ENCODE data around the gene MTMR10. TPM values are rescaled to one million over a fixed set of nuclear protein-coding genes. Genes with fewer than 3 reads are reported as not detected.
A peak's percentile ranks its signal among the peaks of the same experiment; 100 is the strongest.

MTMR10 gene
- total and polyA plus RNA-seq, 2 donors (not counting 3 experiments of a cell fraction or from before 2014, with no cell fraction given), result 48.3 to 88.5 TPM

DNA sequence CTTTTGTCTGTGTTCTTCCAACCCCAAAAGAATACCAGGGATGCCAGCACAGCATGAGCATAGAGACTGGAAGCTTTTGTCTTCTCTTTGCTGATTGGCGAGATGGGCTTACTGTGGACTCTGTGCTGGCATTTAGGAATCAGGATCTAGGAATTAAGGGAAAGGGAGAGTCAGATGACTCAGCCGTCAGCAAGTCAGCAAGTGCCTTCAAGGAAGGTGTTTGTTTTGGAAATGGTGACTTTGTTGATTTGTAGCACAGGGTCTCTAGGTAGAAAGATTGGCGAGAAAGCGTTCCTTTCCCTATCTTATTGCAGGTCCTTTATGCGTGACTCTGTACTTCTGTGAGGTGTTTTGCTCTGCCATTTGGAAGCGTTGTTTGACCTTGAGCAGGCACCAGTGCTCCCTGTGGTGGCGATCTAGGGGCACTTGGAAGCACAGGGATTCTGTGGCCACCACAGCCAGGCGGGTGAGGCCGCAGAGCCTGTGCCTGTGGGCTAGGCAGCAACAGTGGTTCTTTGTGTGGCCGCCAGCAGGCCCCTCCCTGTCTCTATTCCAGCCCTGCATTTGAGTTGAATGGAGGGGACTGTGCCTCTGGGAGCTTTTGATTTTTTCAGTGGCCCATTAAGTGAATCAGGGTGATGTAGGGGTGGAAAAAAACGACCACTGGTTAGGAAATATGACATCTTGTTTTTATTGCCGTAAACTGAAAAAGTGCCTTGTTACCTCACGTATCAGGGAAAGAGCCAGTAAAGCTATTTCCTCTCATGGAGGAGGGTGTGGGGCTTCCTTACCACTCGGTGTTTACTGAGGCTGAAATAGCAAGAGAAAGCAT lies 68.7 kb downstream of the MTMR10 start:
- CTCF ChIA-PET, result interaction anchor here (0.7 to 3.8 kb wide), 5 partner anchors 9 to 206 kb away, joined by 3 to 24 read pairs (median 5); partner anchors contain the start of gene FAN1
- dilution Hi-C loops (cut with MboI; ENCODE audit: extremely low pct_ligation_motif_present, low sequenced_read_pairs) (no loop called here), intact Hi-C loops (cut with micrococcal nuclease) (loop anchor here (1.0 kb wide), 1 partner anchor 19 kb away; the partner anchor contains the start of gene FAN1)
- Histone ChIP-seq H3K9me1 (replicated peaks; ENCODE audit: control insufficient read depth, extremely low read depth, insufficient read depth, low read length) (no peaks in the 10 kb centered on the region), H3K4me2 (ENCODE audit: insufficient read depth, low read length) (peak overlapping the region; percentile 20), H3K4me1 (ENCODE audit: control insufficient read depth, extremely low read depth, insufficient read depth, low read length) (peaks cover 18% of the 10 kb centered on the region), H3K4me3 (replicated peaks in 1 of 3; ENCODE audit: insufficient read depth in 1 of 3, low read depth in 1 of 3, low read length in 3 of 3) (no peak overlapping the region), H3K36me3 (ENCODE audit: control insufficient read depth in 2 of 2, extremely low read depth in 1 of 2, insufficient read depth in 2 of 2, low read length in 2 of 2) (peaks cover 5 to 17% of the 10 kb centered on the region in 2 experiments), H3K79me2 (ENCODE audit: control insufficient read depth, insufficient read depth, low read length) (no peaks in the 10 kb centered on the region), H3K9me3 (replicated peaks; ENCODE audit: control insufficient read depth, insufficient read depth, low read length) (no peaks in the 10 kb centered on the region), H3K27ac (ENCODE audit: insufficient read depth, low read depth, low read length) (peak overlapping the region; percentile 60), H3K27me3 (ENCODE audit: control insufficient read depth in 2 of 2, insufficient read depth in 2 of 2, low read length in 2 of 2) (no peaks in the 10 kb centered on the region), H4K20me1 (replicated peaks; ENCODE audit: control insufficient read depth, extremely low read depth, insufficient read depth, low read length) (no peaks in the 10 kb centered on the region), H3K9ac (replicated peaks; ENCODE audit: extremely low read depth, insufficient read depth, low read length) (no peak overlapping the region), H2AFZ (ENCODE audit: low read depth, low read length) (peak overlapping the region; percentile 54)
- DNase-seq (ENCODE audit: low read depth, low spot score) (peak; percentile 83), FAIRE-seq (peak; percentile 77)
- POLR2A ChIA-PET, result no interaction called here
- no TSS peak for BruUV-seq (replicated peaks)
- TF ChIP-seq FOS (IDR thresholded peaks at IDR 0.05; ENCODE audit: borderline replicate concordance, insufficient read depth, low read length), result no peak
- TF ChIP-seq JUN (IDR thresholded peaks at IDR 0.05; ENCODE audit: borderline replicate concordance, insufficient read depth, insufficient read length, low read depth), result peak; percentile 39

DNA sequence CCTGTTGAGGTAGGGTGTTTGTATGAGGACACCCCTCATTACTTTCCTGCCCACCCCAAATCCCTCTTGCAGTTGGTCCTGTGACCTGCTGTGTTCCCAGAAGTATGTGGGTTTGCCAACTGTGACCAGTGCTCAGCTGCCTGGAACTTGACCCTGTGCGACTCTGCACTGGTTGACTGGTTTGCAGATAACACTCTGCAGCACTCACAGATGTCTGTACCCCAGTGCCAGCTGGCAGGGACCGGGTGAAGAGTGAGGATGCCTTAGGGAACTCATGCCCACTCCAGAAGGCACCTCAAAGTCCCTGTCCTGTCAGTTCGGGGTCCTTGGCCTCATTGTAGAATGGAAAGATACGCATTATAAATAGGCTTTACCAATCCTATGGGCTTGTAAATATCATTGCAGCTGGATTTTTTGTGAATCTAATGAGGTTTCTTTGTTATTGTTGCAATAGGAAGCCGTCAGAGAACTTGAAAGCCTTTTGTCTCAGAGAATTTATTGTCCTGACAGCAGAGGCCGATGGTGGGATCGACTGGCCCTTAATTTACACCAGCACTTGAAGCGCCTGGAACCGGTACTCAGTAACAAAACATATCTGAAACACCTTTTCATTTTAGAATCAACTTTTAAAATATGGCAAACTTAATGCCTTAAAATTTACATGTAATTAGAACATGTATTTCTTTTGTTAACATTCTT lies 69.5 kb downstream of the MTMR10 start:
- Histone ChIP-seq H3K9ac (replicated peaks; ENCODE audit: extremely low read depth, insufficient read depth, low read length) (no peak overlapping the region), H3K36me3 (ENCODE audit: control insufficient read depth in 2 of 2, extremely low read depth in 1 of 2, insufficient read depth in 2 of 2, low read length in 2 of 2) (peaks cover 5 to 13% of the 10 kb centered on the region in 2 experiments), H3K79me2 (ENCODE audit: control insufficient read depth, insufficient read depth, low read length) (no peaks in the 10 kb centered on the region), H3K27me3 (ENCODE audit: control insufficient read depth in 2 of 2, insufficient read depth in 2 of 2, low read length in 2 of 2) (no peaks in the 10 kb centered on the region), H3K4me2 (ENCODE audit: insufficient read depth, low read length) (no peak overlapping the region), H3K4me1 (ENCODE audit: control insufficient read depth, extremely low read depth, insufficient read depth, low read length) (peaks cover 18% of the 10 kb centered on the region), H4K20me1 (replicated peaks; ENCODE audit: control insufficient read depth, extremely low read depth, insufficient read depth, low read length) (no peaks in the 10 kb centered on the region), H3K27ac (ENCODE audit: insufficient read depth, low read depth, low read length) (peak overlapping the region; percentile 60), H3K9me3 (replicated peaks; ENCODE audit: control insufficient read depth, insufficient read depth, low read length) (no peaks in the 10 kb centered on the region), H2AFZ (ENCODE audit: low read depth, low read length) (no peak overlapping the region), H3K4me3 (replicated peaks in 1 of 3; ENCODE audit: insufficient read depth in 1 of 3, low read depth in 1 of 3, low read length in 3 of 3) (no peak overlapping the region), H3K9me1 (replicated peaks; ENCODE audit: control insufficient read depth, extremely low read depth, insufficient read depth, low read length) (no peaks in the 10 kb centered on the region)
- TF ChIP-seq FOS (IDR thresholded peaks at IDR 0.05; ENCODE audit: borderline replicate concordance, insufficient read depth, low read length), result no peak
- TF ChIP-seq, protein P1, sequence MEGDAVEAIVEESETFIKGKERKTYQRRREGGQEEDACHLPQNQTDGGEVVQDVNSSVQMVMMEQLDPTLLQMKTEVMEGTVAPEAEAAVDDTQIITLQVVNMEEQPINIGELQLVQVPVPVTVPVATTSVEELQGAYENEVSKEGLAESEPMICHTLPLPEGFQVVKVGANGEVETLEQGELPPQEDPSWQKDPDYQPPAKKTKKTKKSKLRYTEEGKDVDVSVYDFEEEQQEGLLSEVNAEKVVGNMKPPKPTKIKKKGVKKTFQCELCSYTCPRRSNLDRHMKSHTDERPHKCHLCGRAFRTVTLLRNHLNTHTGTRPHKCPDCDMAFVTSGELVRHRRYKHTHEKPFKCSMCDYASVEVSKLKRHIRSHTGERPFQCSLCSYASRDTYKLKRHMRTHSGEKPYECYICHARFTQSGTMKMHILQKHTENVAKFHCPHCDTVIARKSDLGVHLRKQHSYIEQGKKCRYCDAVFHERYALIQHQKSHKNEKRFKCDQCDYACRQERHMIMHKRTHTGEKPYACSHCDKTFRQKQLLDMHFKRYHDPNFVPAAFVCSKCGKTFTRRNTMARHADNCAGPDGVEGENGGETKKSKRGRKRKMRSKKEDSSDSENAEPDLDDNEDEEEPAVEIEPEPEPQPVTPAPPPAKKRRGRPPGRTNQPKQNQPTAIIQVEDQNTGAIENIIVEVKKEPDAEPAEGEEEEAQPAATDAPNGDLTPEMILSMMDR (IDR thresholded peaks at IDR 0.05; ENCODE audit: extremely low read depth in 1 of 2, insufficient read depth in 1 of 2, low read depth in 1 of 2, low read length in 2 of 2), result no peak
- TF ChIP-seq POLR2A (IDR thresholded peaks at IDR 0.05; ENCODE audit: low read depth, low read length), result no peak
- no peak for TF ChIP-seq EZH2 (IDR thresholded peaks at IDR 0.05; ENCODE audit: borderline replicate concordance, low read depth, low read length, severe bottlenecking)
- TF ChIP-seq POLR2AphosphoS5 (IDR thresholded peaks at IDR 0.05; ENCODE audit: insufficient read depth, low read depth, low read length), result no peak
- TF ChIP-seq, protein P2, sequence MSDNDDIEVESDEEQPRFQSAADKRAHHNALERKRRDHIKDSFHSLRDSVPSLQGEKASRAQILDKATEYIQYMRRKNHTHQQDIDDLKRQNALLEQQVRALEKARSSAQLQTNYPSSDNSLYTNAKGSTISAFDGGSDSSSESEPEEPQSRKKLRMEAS (IDR thresholded peaks at IDR 0.05; ENCODE audit: insufficient read depth, insufficient read length), result no peak
- no peak for TF ChIP-seq MYC (IDR thresholded peaks at IDR 0.05; ENCODE audit: low read depth, low read length)
- TF ChIP-seq JUN (IDR thresholded peaks at IDR 0.05; ENCODE audit: borderline replicate concordance, insufficient read depth, insufficient read length, low read depth), result no peak
- TF ChIP-seq GATA2 (IDR thresholded peaks at IDR 0.05; ENCODE audit: insufficient read depth, insufficient read length, low read depth, low read length), result no peak
- intact Hi-C loops (cut with micrococcal nuclease) (no loop called here), dilution Hi-C loops (cut with MboI; ENCODE audit: extremely low pct_ligation_motif_present, low sequenced_read_pairs) (no loop called here)
- no TSS peak for BruUV-seq (replicated peaks)
- FAIRE-seq (peak; percentile 21), DNase-seq (ENCODE audit: low read depth, low spot score) (peak; percentile 57)
- ChIA-PET POLR2A (no interaction called here), CTCF (interaction anchor here (3.8 kb wide), 1 partner anchor 207 kb away, joined by 24 read pairs; no protein-coding TSS in a partner anchor)
